Stimulated activated CD8-positive, alpha-beta memory T cell treated with anti-CD3 and anti-CD28 coated beads, Interleukin-12 subunit alpha, Interleukin-12 subunit beta, amount 100 ng/mL, for 24 hours (primary cell): ENCODE measurements around the gene ANKRD36C.
"Not testable (repeated sequence)": the region's sequence is repeated elsewhere in the genome, so short reads cannot be mapped to it uniquely, and the experiment has no call there.

Source experiments
- DNase-seq: peaks from one replicate; pipeline ENCODE4 v3.0.0-alpha.2; 2020; ENCODE audit errors: extremely low read depth

ANKRD36C gene

GRCh38 chr2:95799147-95799889 lies 192.3 kb downstream of the ANKRD36C start:
- not testable (repeated sequence) for DNase-seq

GRCh38 chr2:95796249-95797099 lies 195.2 kb downstream of the ANKRD36C start:
- not testable (repeated sequence) for DNase-seq

- DNase-seq: not testable (repeated sequence)
These were observed 197.7 kb downstream of the ANKRD36C start for GRCh38 chr2:95793970-95794369.

GRCh38 chr2:95790180-95790579 lies 201.4 kb downstream of the ANKRD36C start:
- DNase-seq: not testable (repeated sequence)

DNA sequence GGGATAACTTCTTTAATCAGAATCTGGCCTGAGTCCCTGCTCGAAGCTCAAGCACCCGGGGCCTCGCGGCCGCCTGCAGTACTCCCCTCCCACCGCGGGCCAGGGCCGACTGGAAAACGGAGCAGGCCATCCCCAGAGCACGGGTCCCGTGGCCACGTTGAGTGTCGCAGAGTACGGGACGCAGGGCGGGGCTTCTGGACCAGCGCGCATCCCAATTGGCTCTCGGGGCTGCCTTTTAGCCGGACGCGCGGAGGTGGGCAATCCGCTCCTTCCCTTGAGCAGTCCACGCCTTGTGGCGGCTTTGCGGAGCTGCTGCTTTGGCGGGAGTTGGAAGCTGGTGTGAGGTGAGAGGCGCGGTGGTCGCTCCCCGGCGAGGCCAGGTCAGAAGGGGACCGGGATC lies 202.2 kb downstream of the ANKRD36C start:
- not testable (repeated sequence) for DNase-seq

DNA sequence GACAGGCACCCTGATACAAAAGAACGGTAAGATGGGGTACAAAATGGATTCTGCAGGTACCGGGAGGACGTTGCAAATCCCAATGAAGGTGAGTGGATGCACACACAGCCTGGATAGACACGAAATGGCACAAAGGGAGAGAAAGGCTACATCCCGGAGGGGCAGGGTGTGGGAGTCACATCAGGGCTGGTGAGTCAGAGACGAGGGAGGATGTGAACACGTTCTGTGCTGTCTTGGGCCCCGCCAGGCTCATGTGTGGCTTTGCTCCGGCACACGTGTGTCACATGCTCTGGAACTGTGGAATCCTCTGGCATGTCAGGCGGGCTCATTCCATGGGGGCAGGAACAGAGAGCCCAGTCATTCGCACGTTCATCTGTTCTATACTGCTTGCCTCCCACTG lies 203.0 kb downstream of the ANKRD36C start:
- DNase-seq: not testable (repeated sequence)
